ENCODE measurements around the gene INO80.

Gene INO80

DNA sequence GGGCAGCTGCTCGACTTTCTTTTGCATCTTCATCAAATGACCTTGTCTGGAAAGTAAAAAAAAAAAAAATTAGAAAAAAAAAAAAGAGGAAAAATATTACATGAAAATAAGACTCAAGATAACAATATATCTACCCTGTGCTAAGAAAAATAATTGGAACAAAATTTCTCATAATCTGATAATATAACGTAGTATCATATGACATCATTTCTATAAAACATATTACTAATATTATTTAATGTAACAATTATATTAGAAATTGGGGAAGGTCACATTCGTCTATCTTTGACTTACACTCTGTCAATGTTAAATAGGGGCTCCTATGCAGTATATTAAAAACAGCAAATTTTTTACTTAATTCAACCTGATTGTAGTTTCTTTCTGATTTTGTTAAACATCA, 44.1 kb downstream of the INO80 start:
- no peak overlapping the region for H3K4me3 ChIP-seq (ENCODE audit: low read depth, low read length)
- no peak for DNase-seq (ENCODE audit: low read depth)
- TF ChIP-seq, protein P1, sequence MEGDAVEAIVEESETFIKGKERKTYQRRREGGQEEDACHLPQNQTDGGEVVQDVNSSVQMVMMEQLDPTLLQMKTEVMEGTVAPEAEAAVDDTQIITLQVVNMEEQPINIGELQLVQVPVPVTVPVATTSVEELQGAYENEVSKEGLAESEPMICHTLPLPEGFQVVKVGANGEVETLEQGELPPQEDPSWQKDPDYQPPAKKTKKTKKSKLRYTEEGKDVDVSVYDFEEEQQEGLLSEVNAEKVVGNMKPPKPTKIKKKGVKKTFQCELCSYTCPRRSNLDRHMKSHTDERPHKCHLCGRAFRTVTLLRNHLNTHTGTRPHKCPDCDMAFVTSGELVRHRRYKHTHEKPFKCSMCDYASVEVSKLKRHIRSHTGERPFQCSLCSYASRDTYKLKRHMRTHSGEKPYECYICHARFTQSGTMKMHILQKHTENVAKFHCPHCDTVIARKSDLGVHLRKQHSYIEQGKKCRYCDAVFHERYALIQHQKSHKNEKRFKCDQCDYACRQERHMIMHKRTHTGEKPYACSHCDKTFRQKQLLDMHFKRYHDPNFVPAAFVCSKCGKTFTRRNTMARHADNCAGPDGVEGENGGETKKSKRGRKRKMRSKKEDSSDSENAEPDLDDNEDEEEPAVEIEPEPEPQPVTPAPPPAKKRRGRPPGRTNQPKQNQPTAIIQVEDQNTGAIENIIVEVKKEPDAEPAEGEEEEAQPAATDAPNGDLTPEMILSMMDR (conservative IDR thresholded peaks at IDR 0.05; ENCODE audit: low read depth, low read length) = no peak

DNA sequence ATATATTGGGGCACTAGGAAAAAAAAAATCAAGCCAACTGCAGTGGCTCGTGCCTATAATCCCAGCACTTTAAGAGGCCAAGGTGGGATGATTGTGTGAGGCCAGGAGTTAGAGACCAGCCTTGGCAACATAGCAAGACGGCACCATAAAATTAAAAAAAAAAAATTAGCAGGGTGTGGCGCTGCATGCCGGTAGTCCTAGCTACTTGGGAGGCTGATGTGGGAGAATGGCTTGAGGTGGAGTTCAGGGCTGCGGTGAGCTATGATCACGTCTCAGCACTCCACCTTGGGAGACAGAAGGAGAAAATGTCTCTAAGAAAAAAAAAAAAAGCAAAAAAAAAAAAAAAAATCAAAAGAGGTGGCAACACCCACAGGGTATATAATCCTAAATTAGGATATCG, 49.6 kb downstream of the INO80 start:
- H3K4me3 ChIP-seq (ENCODE audit: low read depth, low read length) = no peak overlapping the region
- no peak for DNase-seq (ENCODE audit: low read depth)
- TF ChIP-seq, protein P1 (conservative IDR thresholded peaks at IDR 0.05; ENCODE audit: low read depth, low read length) = no peak

DNA sequence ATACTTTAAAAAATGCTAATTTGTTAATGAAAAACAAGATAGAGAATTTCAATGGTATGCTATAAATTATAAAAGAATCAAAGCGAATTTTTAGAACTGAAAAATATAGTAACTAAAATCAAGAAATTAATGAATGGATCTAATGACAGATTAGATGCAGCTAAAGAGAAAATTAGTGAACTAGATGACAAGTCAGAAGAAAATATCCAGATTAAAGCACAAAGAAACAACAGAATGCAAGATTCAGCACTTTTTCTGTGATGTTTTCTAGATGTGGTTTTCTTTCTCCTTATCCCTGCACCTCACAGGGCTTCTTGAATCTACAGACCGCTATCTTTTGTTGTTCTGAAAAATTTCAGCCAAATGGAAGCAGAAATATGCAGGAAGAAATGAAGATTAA, 54.4 kb downstream of the INO80 start:
- DNase-seq (ENCODE audit: low read depth) = no peak
- H3K4me3 ChIP-seq (ENCODE audit: low read depth, low read length) = no peak overlapping the region
- TF ChIP-seq, protein P1 (conservative IDR thresholded peaks at IDR 0.05; ENCODE audit: low read depth, low read length) = no peak

DNA sequence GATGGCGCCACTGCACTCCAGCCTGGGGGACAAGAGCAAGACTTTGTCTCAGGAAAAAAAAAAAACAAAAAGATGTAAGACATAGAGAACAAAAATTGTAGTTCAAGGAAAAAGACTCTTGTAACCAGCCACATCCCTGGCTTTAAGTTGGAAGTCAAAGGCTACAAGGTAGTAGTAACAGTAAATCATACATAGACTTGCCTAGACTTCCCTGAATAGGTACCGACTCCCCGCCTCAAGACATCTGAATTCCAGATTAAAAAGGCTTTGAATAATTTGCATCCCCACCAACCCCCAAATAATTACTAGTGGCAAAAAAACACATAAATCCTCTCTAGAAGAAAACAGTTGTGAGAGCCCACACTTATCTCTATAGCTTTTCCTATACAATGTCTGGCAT, 55.6 kb downstream of the INO80 start:
- TF ChIP-seq, protein P1 (conservative IDR thresholded peaks at IDR 0.05; ENCODE audit: low read depth, low read length) = no peak
- DNase-seq (ENCODE audit: low read depth) = no peak
- no peak overlapping the region for H3K4me3 ChIP-seq (ENCODE audit: low read depth, low read length)

DNA sequence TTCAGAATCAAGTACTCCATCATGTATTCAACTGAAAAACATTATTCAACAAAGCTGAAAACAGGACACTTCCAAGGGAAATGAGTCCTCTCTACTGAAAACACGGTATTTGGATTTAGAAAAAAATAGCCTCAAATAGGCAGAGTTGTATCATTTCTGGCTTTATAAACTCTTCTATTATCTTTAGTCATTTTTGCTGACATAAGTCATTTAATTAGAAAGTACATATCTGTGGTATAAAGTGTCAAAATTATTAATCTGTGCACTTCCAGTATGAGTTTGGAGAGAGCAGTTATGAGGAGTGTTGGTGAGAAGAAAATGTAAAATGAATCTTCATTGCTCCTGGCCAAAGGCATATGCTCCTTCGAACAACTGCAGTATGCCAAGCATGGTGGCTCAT, 59.3 kb downstream of the INO80 start:
- no peak for DNase-seq (ENCODE audit: low read depth)
- TF ChIP-seq, protein P1 (conservative IDR thresholded peaks at IDR 0.05; ENCODE audit: low read depth, low read length) = no peak
- H3K4me3 ChIP-seq (ENCODE audit: low read depth, low read length) = no peak overlapping the region

DNA sequence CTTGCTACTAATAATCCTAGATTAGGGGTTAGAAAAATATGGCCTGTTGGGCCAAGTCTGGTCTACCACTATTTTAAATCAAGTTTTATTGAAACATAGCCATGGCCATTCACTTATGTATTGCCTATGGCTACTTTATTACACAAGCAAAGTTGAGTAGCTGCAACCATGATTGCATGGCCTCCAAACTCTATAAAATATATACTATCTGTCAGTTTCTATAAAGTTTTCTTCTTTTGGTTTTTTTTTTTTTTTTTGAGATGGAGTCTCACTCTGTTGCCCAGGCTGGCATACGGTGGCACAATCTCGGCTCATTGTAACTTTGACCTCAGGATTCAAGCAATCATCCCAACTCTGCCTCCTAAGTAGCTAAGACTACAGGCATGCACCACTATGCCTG, 60.4 kb downstream of the INO80 start:
- DNase-seq (ENCODE audit: low read depth) = no peak
- no peak overlapping the region for H3K4me3 ChIP-seq (ENCODE audit: low read depth, low read length)
- TF ChIP-seq, protein P1 (conservative IDR thresholded peaks at IDR 0.05; ENCODE audit: low read depth, low read length) = no peak

DNA sequence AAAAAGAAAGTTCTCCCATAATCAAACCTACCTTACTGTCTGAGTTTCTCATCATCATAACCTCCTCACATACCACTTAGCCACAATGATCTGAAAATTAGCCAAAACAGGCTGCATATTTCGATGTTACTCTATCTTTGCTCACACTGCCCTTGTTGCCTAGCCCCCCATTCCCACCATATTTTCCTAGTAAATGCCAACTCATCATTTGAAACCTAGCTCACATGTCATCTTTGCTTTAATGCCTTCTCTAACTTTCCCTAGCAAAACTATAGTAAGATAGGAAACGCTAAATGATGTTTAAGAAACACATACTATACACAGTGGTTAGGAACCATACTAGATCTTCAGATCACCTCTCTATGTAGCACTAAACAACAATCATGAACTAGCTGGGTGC, 64.9 kb downstream of the INO80 start:
- no peak overlapping the region for H3K4me3 ChIP-seq (ENCODE audit: low read depth, low read length)
- DNase-seq (ENCODE audit: low read depth) = no peak
- TF ChIP-seq, protein P1 (conservative IDR thresholded peaks at IDR 0.05; ENCODE audit: low read depth, low read length) = no peak

Measured in choroid plexus epithelial cell (primary cell).